ENCODE measurements around the gene PACSIN1.

GRCh38 chr6:34486106-34486740 lies 20.3 kb downstream of the PACSIN1 start:
- TF ChIP-seq CTCF (IDR thresholded peaks at IDR 0.05) (no peak), POLR2A (IDR thresholded peaks at IDR 0.05) (no peak)
